HG03025 (cell line): Measurements from ENCODE around the gene PRPS1.

Source experiments
- ATAC-seq: cut with Tn5 transposase; IDR thresholded peaks from one replicate; pipeline ENCODE4 v1.9.1; 2021; ENCODE audit warnings: mild to moderate bottlenecking, moderate library complexity; ENCODE audit not compliant: unreplicated experiment, low FRiP score

Gene PRPS1

GRCh38 chrX:107699616-107700015, 71.3 kb downstream of the PRPS1 start:
- no peak for ATAC-seq

GRCh38 chrX:107700317-107700774, 72.0 kb downstream of the PRPS1 start:
- no peak for ATAC-seq
